GM21367 (cell line): Measurements from ENCODE around the gene DHRS12.
"Not testable (repeated sequence)": the region's sequence is repeated elsewhere in the genome, so short reads cannot be mapped to it uniquely, and the experiment has no call there.

ENCODE experiments used
- ATAC-seq: cut with Tn5 transposase; IDR thresholded peaks from one replicate; pipeline ENCODE4 v1.9.1; 2021; ENCODE audit not compliant: unreplicated experiment

The DHRS12 gene

GRCh38 chr13:51828730-51829567 is 25.0 kb upstream of the DHRS12 start:
- ATAC-seq, result no peak

GRCh38 chr13:51827254-51827653 is 23.3 kb upstream of the DHRS12 start:
- ATAC-seq, result no peak

GRCh38 chr13:51826606-51827005 is 22.6 kb upstream of the DHRS12 start:
- no peak for ATAC-seq

- ATAC-seq, result no peak
These were observed 21.8 kb upstream of the DHRS12 start for GRCh38 chr13:51825681-51826254.

- no peak for ATAC-seq
These were observed 21.2 kb upstream of the DHRS12 start for GRCh38 chr13:51825165-51825592.

- ATAC-seq, result not testable (repeated sequence)
These were observed 20.7 kb upstream of the DHRS12 start for GRCh38 chr13:51824712-51825111.

- ATAC-seq, result no peak
These were observed 19.9 kb upstream of the DHRS12 start for GRCh38 chr13:51823863-51824262.

GRCh38 chr13:51823359-51823758 is 19.4 kb upstream of the DHRS12 start:
- no peak for ATAC-seq

GRCh38 chr13:51822106-51822815 is 18.3 kb upstream of the DHRS12 start:
- no peak for ATAC-seq

GRCh38 chr13:51821606-51822005 is 17.6 kb upstream of the DHRS12 start:
- no peak for ATAC-seq

- ATAC-seq, result no peak
These were observed 16.1 kb upstream of the DHRS12 start for GRCh38 chr13:51820016-51820597.

GRCh38 chr13:51819544-51819943 is 15.6 kb upstream of the DHRS12 start:
- ATAC-seq, result no peak

GRCh38 chr13:51818781-51819511 is 15.0 kb upstream of the DHRS12 start:
- no peak for ATAC-seq

- no peak for ATAC-seq
These were observed 14.3 kb upstream of the DHRS12 start for GRCh38 chr13:51818276-51818675.

GRCh38 chr13:51817717-51818116 is 13.8 kb upstream of the DHRS12 start:
- ATAC-seq, result no peak

GRCh38 chr13:51816604-51817249 is 12.8 kb upstream of the DHRS12 start:
- ATAC-seq, result no peak

- ATAC-seq, result no peak
These were observed 11.9 kb upstream of the DHRS12 start for GRCh38 chr13:51815848-51816247.

GRCh38 chr13:51814825-51815650 is 11.1 kb upstream of the DHRS12 start:
- peak; percentile 72 for ATAC-seq

- no peak for ATAC-seq
These were observed 10.1 kb upstream of the DHRS12 start for GRCh38 chr13:51814071-51814470.
